Measurements from ENCODE around the gene KCP.

Gene KCP

DNA sequence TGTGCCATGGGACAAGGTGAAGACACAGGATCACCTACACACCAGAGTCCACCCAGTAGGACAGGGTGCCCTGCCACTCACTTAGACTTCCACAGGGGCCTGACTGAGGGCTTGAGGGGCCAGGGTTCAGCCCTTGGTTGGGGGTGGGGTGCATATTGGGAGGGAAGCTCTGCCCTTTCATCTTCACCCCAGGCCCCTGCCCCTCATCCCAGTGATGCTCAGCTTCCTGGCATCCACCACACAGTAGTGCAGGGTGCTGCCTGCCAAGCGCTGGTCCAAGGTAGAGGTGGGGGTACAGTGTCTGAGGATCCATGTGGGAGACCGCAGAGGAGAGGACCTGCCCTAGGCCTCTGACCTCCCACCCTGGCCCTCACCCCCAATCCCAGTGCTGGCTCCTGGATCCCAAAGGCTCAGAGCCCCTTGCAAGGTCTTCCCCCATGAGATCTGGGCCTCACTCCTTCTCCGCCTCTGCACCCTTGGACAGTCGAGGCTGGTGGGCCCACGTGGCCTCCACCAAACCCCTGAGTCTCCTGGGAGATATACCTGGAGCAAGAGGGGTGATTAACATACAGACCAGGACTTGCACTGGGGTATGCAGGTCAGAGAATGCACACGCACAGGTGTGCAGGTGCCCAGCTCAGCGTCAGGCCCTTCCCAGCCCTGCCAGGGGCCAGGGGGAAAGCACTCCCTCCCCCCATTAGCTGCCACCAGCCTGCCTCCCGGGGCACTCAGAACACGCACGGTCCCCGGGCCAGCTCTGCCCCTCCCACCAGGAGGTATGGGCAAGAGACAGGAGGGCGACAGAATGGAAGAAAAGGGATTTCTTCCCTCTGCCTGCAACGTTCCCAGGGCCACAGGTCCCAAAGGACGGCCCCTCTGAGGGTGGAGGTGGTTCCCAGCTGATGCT is 18.6 kb upstream of the KCP start:
- FAIRE-seq: no peak
- TF ChIP-seq TAF1 (IDR thresholded peaks at IDR 0.05; ENCODE audit: borderline replicate concordance, low read depth, low read length) (no peak), POLR2A (IDR thresholded peaks at IDR 0.05; ENCODE audit: low read depth, low read length) (no peak), POLR2AphosphoS5 (IDR thresholded peaks at IDR 0.05; ENCODE audit: low read depth, low read length) (no peak)
- no peak for DNase-seq (ENCODE audit: insufficient read length)

DNA sequence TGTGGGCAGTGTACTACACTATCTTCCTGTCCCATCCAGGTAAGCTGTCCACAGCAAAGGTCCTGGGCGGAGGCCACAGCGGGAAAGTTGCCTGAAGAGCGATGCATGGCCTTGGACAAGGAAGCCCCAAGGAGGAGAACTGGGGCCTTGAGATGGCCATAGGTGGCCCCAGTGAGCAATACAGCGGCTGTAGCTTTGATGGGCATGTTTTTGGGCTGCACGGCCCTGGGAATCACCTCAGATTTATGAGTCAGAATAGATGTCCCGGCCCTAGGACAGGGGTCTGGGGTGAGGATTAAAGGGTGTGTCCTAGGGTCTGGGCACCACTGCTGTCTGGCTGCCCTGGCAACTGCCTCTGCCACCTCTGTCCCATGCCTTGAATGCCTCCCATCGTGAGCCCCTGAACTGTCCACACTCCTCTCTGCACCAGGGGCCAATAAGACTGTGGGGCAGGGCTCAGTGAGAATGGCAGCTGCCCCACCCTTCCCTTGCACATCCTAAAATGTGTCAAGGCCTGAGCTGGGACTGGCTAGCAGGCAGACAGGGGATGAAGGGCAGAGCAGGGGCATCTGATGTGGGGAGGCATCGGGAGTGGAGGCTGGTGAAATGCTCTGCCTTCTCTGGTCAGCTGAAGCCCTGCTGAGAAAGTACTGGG is 17.8 kb upstream of the KCP start:
- TF ChIP-seq POLR2AphosphoS5 (IDR thresholded peaks at IDR 0.05; ENCODE audit: low read depth, low read length) (no peak), POLR2A (IDR thresholded peaks at IDR 0.05; ENCODE audit: low read depth, low read length) (no peak), TAF1 (IDR thresholded peaks at IDR 0.05; ENCODE audit: borderline replicate concordance, low read depth, low read length) (no peak)
- no peak for FAIRE-seq
- no peak for DNase-seq (ENCODE audit: insufficient read length)

DNA sequence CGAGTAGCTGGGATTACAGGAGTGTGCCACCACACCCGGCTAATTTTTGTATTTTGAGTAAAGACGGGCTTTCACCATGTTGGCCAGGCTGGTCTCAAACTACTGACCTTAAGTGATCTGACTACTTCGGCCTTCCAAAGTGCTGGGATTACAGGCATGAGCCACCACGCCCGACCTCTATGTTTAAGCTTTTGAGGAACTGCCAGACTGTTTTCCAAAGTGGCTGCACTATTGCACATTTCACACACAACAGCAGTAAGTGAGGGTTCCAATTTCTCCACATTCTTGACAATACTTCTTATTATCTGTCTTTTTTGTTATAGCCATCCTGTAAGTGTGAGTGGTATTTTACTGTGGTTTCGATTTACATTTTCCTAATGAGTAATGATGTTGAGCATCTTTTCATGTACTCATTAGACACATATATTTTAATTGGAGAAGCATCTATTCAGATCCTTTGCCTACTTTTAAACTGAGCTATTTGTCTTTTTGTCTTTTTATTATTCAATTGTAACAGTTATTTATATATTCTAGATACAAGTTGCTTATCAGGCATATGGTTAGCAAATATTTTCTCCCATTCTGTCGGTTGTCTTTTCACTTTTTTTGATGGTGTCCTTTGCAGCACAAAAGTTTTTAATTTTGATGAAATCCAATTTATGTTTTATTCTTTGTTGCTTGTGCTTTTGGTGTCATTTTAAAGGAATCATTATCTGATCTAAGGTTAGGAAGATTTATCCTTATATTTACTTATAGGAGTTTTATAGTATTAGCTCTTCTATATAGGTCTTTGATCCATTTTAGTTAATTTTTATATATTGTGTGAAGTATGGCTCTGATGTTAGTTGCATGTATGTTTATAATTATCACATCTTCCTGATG is 14.4 kb upstream of the KCP start:
- no peak for TF ChIP-seq POLR2A (IDR thresholded peaks at IDR 0.05; ENCODE audit: low read depth, low read length)
- TF ChIP-seq TAF1 (IDR thresholded peaks at IDR 0.05; ENCODE audit: borderline replicate concordance, low read depth, low read length): no peak
- no peak for TF ChIP-seq POLR2AphosphoS5 (IDR thresholded peaks at IDR 0.05; ENCODE audit: low read depth, low read length)
- FAIRE-seq (no peak), DNase-seq (ENCODE audit: insufficient read length) (no peak)

DNA sequence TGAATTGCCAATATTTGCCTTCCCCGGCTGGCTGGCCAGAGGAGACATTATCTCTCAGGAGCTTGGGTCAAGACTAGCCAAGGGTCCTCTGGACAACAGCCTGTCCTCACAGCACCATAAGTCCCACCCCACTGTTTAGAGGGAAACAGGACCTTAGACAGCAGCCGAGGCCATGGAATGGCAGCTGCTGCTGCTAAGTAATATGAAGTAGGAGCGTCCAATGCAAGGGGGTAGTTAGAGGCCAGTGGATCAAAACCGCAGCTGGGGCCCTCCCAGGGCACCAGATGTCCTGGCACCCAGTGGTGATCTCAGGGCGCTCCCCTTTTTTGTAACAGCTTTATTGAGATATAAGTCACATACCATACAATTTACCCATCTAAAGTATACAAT is 12.9 kb upstream of the KCP start:
- no peak for TF ChIP-seq POLR2AphosphoS5 (IDR thresholded peaks at IDR 0.05; ENCODE audit: low read depth, low read length)
- TF ChIP-seq POLR2A (IDR thresholded peaks at IDR 0.05; ENCODE audit: low read depth, low read length): no peak
- no peak for TF ChIP-seq TAF1 (IDR thresholded peaks at IDR 0.05; ENCODE audit: borderline replicate concordance, low read depth, low read length)
- DNase-seq (ENCODE audit: insufficient read length) (no peak), FAIRE-seq (no peak)

DNA sequence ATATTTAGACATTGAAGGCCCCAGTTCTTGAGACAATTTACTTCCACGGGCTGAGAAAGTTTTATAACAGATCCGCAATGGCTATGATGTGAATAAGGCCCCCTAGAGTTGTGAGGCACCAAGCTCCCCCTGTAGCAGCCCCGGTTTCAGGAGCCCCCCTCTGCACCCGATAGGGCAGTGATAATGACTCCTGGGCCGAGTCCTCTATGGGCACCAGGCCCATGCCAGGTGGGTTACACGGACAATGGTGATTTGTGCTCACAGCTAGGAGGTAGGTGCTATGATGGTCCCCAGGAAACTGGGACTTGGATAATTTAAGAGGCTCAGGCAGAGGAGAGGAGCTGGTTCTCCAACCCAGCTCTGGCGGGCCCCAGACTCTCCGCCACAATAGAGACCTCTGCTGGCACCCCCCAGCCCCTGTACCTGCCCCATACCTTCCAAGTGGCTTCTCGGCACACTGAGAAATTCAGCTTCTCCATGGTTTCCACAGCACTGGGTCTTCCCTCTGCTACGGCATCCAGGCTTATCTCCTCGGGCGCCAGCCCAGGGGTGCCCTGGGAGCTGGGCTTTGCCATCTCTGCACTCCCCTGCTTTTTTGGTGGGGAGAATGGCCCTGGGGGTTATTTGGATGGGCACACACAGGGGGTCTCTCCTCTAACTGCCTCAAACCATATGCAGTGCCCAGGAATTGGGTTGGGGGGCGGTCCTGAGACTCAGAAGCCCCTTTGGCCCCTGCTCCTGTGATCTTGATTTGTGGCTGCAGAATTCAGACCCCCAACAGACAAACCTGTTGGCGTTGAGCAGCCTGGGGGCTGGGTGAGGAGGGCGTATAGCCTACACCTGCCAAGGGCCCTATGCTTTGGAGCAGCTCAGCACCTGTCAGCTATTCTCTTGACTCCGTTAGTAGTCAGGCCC is 12.2 kb upstream of the KCP start:
- DNase-seq (ENCODE audit: insufficient read length) (no peak), FAIRE-seq (no peak)
- no peak for TF ChIP-seq TAF1 (IDR thresholded peaks at IDR 0.05; ENCODE audit: borderline replicate concordance, low read depth, low read length)
- TF ChIP-seq POLR2AphosphoS5 (IDR thresholded peaks at IDR 0.05; ENCODE audit: low read depth, low read length): no peak

GRCh38 chr7:128921866-128922440 is 11.4 kb upstream of the KCP start:
- no peak for TF ChIP-seq POLR2A (IDR thresholded peaks at IDR 0.05; ENCODE audit: low read depth, low read length)
- no peak for TF ChIP-seq POLR2AphosphoS5 (IDR thresholded peaks at IDR 0.05; ENCODE audit: low read depth, low read length)
- TF ChIP-seq TAF1 (IDR thresholded peaks at IDR 0.05; ENCODE audit: borderline replicate concordance, low read depth, low read length): no peak
- FAIRE-seq: peak; percentile 17
- DNase-seq (ENCODE audit: insufficient read length): no peak

DNA sequence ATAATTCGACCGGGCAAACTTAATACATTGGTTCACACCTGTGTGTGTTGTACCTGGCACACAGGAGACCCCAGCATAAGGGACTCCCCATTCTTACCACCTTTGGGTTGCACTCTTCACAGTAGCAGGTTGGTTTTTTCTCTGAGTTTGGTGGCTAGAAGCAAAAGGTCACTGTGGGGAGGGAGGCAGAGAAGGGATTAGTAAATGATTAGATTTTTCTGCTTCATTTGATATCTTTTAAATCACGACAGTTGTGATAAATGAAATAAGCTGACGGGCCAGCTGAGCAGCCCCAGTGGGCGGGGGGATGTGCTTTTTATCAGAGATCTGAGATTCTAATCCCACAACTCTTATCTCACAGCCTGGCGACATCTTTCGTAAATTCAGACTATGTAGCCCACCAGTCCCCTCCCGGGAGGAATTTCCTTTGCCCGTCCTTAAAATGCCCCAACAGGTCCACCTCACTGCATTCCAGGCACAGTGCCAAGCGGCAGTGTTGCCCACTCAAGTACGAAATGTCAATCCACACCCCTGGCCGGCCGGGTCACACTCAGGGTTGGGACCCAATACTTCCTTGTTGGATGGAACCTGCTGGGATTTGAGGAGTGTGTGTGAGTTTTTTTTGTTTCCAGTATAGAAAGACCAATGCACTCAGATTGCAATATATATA is 10.5 kb upstream of the KCP start:
- FAIRE-seq (peak; percentile 62), DNase-seq (ENCODE audit: insufficient read length) (no peak)
- TF ChIP-seq TAF1 (IDR thresholded peaks at IDR 0.05; ENCODE audit: borderline replicate concordance, low read depth, low read length): no peak
- no peak for TF ChIP-seq POLR2AphosphoS5 (IDR thresholded peaks at IDR 0.05; ENCODE audit: low read depth, low read length)
- no peak for TF ChIP-seq POLR2A (IDR thresholded peaks at IDR 0.05; ENCODE audit: low read depth, low read length)

DNA sequence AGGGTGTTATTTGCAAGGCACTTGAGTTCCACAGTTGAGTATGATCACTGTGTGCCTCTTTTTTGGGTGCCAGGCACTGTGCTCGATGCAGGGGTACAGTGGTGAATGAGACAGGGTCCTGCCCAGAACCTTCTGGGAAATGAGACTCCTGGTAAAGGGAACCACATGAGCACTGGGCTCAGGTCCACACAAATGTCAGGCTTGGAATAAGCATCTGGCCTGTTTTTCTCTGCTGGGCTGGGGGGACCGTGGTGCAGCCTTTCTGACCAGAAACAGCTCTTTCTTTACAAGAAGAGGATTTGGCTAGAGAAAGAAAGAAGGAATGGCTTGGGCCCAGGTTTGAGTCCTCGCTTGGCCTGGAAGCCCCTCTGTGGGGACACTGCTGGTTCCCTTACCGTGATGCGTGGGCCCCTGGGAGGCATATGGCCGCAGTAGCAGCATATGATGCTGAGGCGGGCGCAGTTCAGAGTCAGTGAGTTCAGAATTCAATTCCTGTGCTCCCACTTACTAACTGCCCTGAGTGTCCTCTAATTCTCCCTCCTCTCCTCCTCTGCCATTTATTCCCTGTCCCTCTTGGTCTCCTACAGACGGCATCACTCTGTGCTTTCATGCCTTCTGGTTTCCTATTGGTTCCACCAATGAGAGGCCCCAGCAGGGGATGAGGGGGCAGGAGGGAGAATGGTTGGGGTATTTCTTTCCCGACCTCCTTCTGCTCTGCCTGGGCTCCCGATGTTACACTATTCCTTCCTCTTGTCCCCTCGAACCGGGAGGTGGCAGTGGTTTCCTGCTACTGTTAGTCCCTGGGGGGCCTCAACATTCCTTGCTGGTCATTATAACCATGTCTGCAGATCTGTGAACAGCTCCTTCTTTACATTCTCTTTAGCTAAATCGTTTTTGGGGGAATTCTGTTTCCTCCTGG is 9.6 kb upstream of the KCP start:
- DNase-seq (ENCODE audit: insufficient read length) (no peak), FAIRE-seq (no peak)
- no peak for TF ChIP-seq TAF1 (IDR thresholded peaks at IDR 0.05; ENCODE audit: borderline replicate concordance, low read depth, low read length)
- no peak for TF ChIP-seq POLR2A (IDR thresholded peaks at IDR 0.05; ENCODE audit: low read depth, low read length)
- TF ChIP-seq POLR2AphosphoS5 (IDR thresholded peaks at IDR 0.05; ENCODE audit: low read depth, low read length): no peak

GRCh38 chr7:128919241-128919640 is 8.7 kb upstream of the KCP start:
- FAIRE-seq: no peak
- no peak for TF ChIP-seq POLR2AphosphoS5 (IDR thresholded peaks at IDR 0.05; ENCODE audit: low read depth, low read length)
- no peak for TF ChIP-seq POLR2A (IDR thresholded peaks at IDR 0.05; ENCODE audit: low read depth, low read length)
- TF ChIP-seq TAF1 (IDR thresholded peaks at IDR 0.05; ENCODE audit: borderline replicate concordance, low read depth, low read length): no peak
- DNase-seq (ENCODE audit: insufficient read length): no peak

Measured in GM12892 (cell line).